HG03342 (cell line): ENCODE measurements around the gene ACOX1.

ENCODE experiments used
- ATAC-seq: cut with Tn5 transposase; IDR thresholded peaks from one replicate; pipeline ENCODE4 v1.9.1; 2021; ENCODE audit warnings: mild to moderate bottlenecking, moderate library complexity; ENCODE audit not compliant: unreplicated experiment

ACOX1 gene

GRCh38 chr17:75940727-75941441, 38.1 kb downstream of the ACOX1 start, which contains the start of gene FBF1:
FBF1 (minus strand) TSS chr17:75941042; CDS start chr17:75938149, 2,893 bp downstream.
- ATAC-seq = peak; percentile 93

- no peak for ATAC-seq
These were observed 41.3 kb downstream of the ACOX1 start for GRCh38 chr17:75937652-75938051.

- no peak for ATAC-seq
These were observed 45.2 kb downstream of the ACOX1 start for GRCh38 chr17:75933808-75934207.

GRCh38 chr17:75932852-75933251, 46.1 kb downstream of the ACOX1 start:
- ATAC-seq = no peak

- no peak for ATAC-seq
These were observed 47.9 kb downstream of the ACOX1 start for GRCh38 chr17:75931062-75931461.

GRCh38 chr17:75927286-75927922, 51.6 kb downstream of the ACOX1 start:
- ATAC-seq = no peak

- no peak for ATAC-seq
These were observed 52.5 kb downstream of the ACOX1 start for GRCh38 chr17:75926456-75926855.

- ATAC-seq = no peak
These were observed 53.1 kb downstream of the ACOX1 start for GRCh38 chr17:75925912-75926311.

GRCh38 chr17:75925103-75925502, 53.9 kb downstream of the ACOX1 start:
- no peak for ATAC-seq

- ATAC-seq = no peak
These were observed 55.7 kb downstream of the ACOX1 start for GRCh38 chr17:75922963-75923874.

GRCh38 chr17:75922173-75922961, 56.6 kb downstream of the ACOX1 start:
- no peak for ATAC-seq

GRCh38 chr17:75921596-75921995, 57.4 kb downstream of the ACOX1 start:
- no peak for ATAC-seq

GRCh38 chr17:75920045-75920560, 58.9 kb downstream of the ACOX1 start:
- no peak for ATAC-seq

GRCh38 chr17:75919611-75920010, 59.4 kb downstream of the ACOX1 start:
- no peak for ATAC-seq

- ATAC-seq = no peak
These were observed 61.0 kb downstream of the ACOX1 start for GRCh38 chr17:75917917-75918445.

GRCh38 chr17:75917141-75917916, 61.6 kb downstream of the ACOX1 start:
- ATAC-seq = no peak

- ATAC-seq = no peak
These were observed 63.7 kb downstream of the ACOX1 start for GRCh38 chr17:75915268-75915667.

- no peak for ATAC-seq
These were observed 64.2 kb downstream of the ACOX1 start for GRCh38 chr17:75914643-75915267.
